ENCODE results near the gene WDR62. TPM values are rescaled to one million over a fixed set of nuclear protein-coding genes. Genes with fewer than 3 reads are reported as not detected.

WDR62 gene
- total RNA-seq, 4 donors from 2014 or later = 0.42 to 2.1 (median 1.4) TPM

- no peaks in the 10 kb centered on the region for H3K9me3 ChIP-seq
- DNase-seq (ENCODE audit: low spot score in 2 of 2) = no peak
- peaks cover 0 to 52% (median 0%) of the 10 kb centered on the region in 3 donors for H3K36me3 ChIP-seq
- WGBS, 2 donors = 64 to 69% methylated on average over 10 of the region's 10 CpGs
- H3K27me3 ChIP-seq = no peaks in the 10 kb centered on the region
- no peak overlapping the region for H3K27ac ChIP-seq
- peaks cover 0 to 23% (median 1%) of the 10 kb centered on the region in 4 donors for H3K4me1 ChIP-seq
- TF ChIP-seq CTCF (IDR thresholded peaks at IDR 0.05) (no peak), EP300 (IDR thresholded peaks at IDR 0.05) (no peak), POLR2A (IDR thresholded peaks at IDR 0.05) (no peak)
- no peak overlapping the region for H3K4me3 ChIP-seq
Measured at GRCh38 chr19:36028313-36029041, 26.2 kb upstream of the WDR62 start.

GRCh38 chr19:36030264-36031148 lies 24.2 kb upstream of the WDR62 start:
- no peaks in the 10 kb centered on the region for H3K27me3 ChIP-seq
- H3K4me3 ChIP-seq = no peak overlapping the region
- H3K27ac ChIP-seq = peak overlapping the region in 2 of 4 donors; percentile 5 to 70
- no peak for TF ChIP-seq CTCF (IDR thresholded peaks at IDR 0.05)
- no peak for TF ChIP-seq POLR2A (IDR thresholded peaks at IDR 0.05)
- peaks cover 0 to 23% (median 1%) of the 10 kb centered on the region in 4 donors for H3K4me1 ChIP-seq
- peaks cover 0 to 46% (median 0%) of the 10 kb centered on the region in 3 donors for H3K36me3 ChIP-seq
- no peak for DNase-seq (ENCODE audit: low spot score in 2 of 2)
- 86 to 88% methylated on average over 8 of the region's 8 CpGs for WGBS, 2 donors
- no peaks in the 10 kb centered on the region for H3K9me3 ChIP-seq

GRCh38 chr19:36031308-36031707 lies 23.4 kb upstream of the WDR62 start:
- DNase-seq (ENCODE audit: low spot score in 2 of 2) = no peak
- peaks cover 0 to 46% (median 0%) of the 10 kb centered on the region in 3 donors for H3K36me3 ChIP-seq
- H3K4me3 ChIP-seq = no peak overlapping the region
- peaks cover 0 to 23% (median 1%) of the 10 kb centered on the region in 4 donors for H3K4me1 ChIP-seq
- no peak for TF ChIP-seq POLR2A (IDR thresholded peaks at IDR 0.05)
- no peak for TF ChIP-seq CTCF (IDR thresholded peaks at IDR 0.05)
- TF ChIP-seq EP300 (IDR thresholded peaks at IDR 0.05) = no peak
- H3K27ac ChIP-seq = peak overlapping the region in 2 of 4 donors; percentile 89 to 92
- WGBS, 2 donors = 80 to 85% methylated on average over 6 of the region's 6 CpGs
- no peaks in the 10 kb centered on the region for H3K27me3 ChIP-seq
- no peaks in the 10 kb centered on the region for H3K9me3 ChIP-seq

- WGBS, 2 donors = 1% methylated on average over 29 to 47 of the region's 51 CpGs
- Histone ChIP-seq H3K36me3 (peaks cover 0 to 44% (median 0%) of the 10 kb centered on the region in 3 donors), H3K9me3 (no peaks in the 10 kb centered on the region), H3K4me1 (peaks cover 0 to 23% (median 1%) of the 10 kb centered on the region in 4 donors), H3K27ac (peak within 1 kb of the TSS; percentile 82 to 92 (median 86)), H3K4me3 (peak within 1 kb of the TSS; percentile 41 to 80 (median 66)), H3K27me3 (no peaks in the 10 kb centered on the region)
- DNase-seq (ENCODE audit: low spot score in 2 of 2) = peak in 1 of 2 donors; percentile 34
- TF ChIP-seq POLR2A (IDR thresholded peaks at IDR 0.05) = peak in 1 of 2 donors; percentile 48
- TF ChIP-seq CTCF (IDR thresholded peaks at IDR 0.05) = peak in 2 of 5 experiments; percentile 23 to 51
- peak in 1 of 2 donors; percentile 61 for TF ChIP-seq EP300 (IDR thresholded peaks at IDR 0.05)
Measured at GRCh38 chr19:36032251-36033104, 22.2 kb upstream of the WDR62 start, which contains the start of gene CLIP3. Gene CLIP3 (minus strand): TSS chr19:36032873. CDS start chr19:36032357, 516 bp downstream.

Measured in tibial nerve (tissue), 4 donors.